ENCODE results near the gene C19orf18. TPM values are rescaled to one million over a fixed set of nuclear protein-coding genes. Genes with fewer than 3 reads are reported as not detected.

C19orf18 gene
- total RNA-seq, 2 donors from 2014 or later, result 0.27 to 0.86 TPM

DNA sequence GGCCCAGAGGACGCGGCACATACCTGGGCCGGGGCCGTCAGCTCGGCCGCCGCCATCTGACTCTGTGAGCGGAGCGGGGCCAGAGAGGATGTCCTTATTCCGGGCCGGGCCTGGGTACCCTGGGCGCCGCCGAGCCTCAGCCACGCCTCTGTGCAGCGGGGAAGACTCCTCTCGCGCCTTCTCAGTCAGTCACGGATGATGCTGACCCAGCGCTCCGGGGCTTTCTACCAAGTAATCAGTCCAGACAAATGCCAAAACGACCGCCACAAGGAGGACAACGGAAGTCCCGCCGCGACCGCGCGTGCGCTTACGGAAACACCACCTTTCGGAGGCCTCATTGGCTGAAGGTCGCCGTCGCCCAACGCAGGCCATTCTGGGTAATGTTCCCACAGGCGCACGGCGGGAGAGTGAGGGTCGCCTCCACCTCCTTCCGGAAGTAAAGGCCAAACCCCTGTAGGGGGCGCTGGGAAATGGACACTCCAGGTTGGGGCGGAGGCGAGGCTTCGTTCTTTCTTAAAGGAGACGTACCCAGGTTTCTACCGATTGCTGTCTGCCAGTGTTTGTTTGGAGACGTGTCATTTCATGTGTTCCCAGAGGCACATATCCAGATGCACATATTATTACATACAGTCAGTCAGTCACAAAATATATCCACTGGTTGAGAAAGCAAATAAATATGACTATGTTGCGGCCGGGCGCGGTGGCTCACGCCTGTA, 26.8 kb downstream of the C19orf18 start, which contains the start of gene ZNF256:
ZNF256 (minus strand) TSS at position 288 of the 716 bp plus-strand sequence; CDS start at position 56, 232 bp downstream.
- TF ChIP-seq, protein P1, sequence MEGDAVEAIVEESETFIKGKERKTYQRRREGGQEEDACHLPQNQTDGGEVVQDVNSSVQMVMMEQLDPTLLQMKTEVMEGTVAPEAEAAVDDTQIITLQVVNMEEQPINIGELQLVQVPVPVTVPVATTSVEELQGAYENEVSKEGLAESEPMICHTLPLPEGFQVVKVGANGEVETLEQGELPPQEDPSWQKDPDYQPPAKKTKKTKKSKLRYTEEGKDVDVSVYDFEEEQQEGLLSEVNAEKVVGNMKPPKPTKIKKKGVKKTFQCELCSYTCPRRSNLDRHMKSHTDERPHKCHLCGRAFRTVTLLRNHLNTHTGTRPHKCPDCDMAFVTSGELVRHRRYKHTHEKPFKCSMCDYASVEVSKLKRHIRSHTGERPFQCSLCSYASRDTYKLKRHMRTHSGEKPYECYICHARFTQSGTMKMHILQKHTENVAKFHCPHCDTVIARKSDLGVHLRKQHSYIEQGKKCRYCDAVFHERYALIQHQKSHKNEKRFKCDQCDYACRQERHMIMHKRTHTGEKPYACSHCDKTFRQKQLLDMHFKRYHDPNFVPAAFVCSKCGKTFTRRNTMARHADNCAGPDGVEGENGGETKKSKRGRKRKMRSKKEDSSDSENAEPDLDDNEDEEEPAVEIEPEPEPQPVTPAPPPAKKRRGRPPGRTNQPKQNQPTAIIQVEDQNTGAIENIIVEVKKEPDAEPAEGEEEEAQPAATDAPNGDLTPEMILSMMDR (IDR thresholded peaks at IDR 0.05), result peak; percentile 44
- H3K4me1 ChIP-seq, result no peaks in the 10 kb centered on the region
- peak within 1 kb of the TSS; percentile 79 to 87 for H3K9ac ChIP-seq (ENCODE audit: low read depth in 2 of 2, low read length in 2 of 2)
- no peaks in the 10 kb centered on the region for H3K36me3 ChIP-seq
- peak; percentile 95 for DNase-seq
- peak within 1 kb of the TSS; percentile 89 for H3K4me3 ChIP-seq
- H3K27me3 ChIP-seq, result no peaks in the 10 kb centered on the region
- H3K27ac ChIP-seq, result peak within 1 kb of the TSS; percentile 15
- intact Hi-C loops (cut with DNase I), result no loop called here
- no peaks in the 10 kb centered on the region for H3K9me3 ChIP-seq

DNA sequence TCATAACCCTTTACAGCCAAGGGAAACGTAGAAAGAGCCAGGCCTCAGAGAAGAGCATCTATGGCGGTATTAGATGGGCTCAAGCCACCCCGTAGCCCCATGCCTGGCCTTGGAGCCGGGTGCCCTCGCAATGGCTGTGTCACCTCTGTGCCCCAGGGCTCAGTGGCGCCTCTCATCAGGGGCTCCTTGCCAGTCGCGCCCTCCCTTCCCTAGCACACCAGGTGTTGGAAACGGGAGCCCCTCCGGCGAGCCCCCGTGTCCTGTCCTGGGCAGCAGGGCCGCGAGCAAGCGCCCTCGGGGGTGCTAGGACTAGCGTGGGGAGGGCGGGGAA, 27.3 kb downstream of the C19orf18 start:
- Histone ChIP-seq H3K27ac (peak overlapping the region; percentile 15), H3K4me1 (no peaks in the 10 kb centered on the region), H3K36me3 (peaks cover 2% of the 10 kb centered on the region), H3K9me3 (no peaks in the 10 kb centered on the region), H3K27me3 (no peaks in the 10 kb centered on the region), H3K9ac (ENCODE audit: low read depth in 2 of 2, low read length in 2 of 2) (peak overlapping the region; percentile 79 to 87), H3K4me3 (peak overlapping the region; percentile 89)
- intact Hi-C loops (cut with DNase I), result no loop called here
- TF ChIP-seq, protein P1 (IDR thresholded peaks at IDR 0.05), result no peak
- no peak for DNase-seq

DNA sequence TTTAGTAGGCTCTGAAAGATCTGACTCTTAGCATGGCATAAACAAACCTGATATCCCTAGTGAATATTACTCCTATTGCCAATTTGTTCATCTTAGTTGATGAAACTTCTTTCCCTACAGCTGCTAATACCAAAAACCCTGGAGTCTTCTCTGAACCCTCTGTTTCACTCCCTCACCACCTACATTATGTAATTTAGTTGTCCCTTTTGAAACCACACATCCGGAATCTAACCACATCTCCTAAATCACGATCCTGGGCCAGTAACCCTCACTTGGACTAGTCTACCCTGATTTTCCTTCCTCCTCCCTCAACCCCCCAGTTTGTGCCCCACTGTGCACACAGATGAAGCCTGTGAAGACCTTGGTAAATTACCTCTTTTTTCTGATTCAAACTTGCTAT, 28.0 kb downstream of the C19orf18 start:
- TF ChIP-seq, protein P1 (IDR thresholded peaks at IDR 0.05), result no peak
- intact Hi-C loops (cut with DNase I), result no loop called here
- Histone ChIP-seq H3K9ac (ENCODE audit: low read depth in 2 of 2, low read length in 2 of 2) (no peak overlapping the region), H3K27ac (no peak overlapping the region), H3K4me1 (no peaks in the 10 kb centered on the region), H3K36me3 (peaks cover 9% of the 10 kb centered on the region), H3K4me3 (peak overlapping the region; percentile 89), H3K9me3 (no peaks in the 10 kb centered on the region), H3K27me3 (no peaks in the 10 kb centered on the region)
- no peak for DNase-seq

DNA sequence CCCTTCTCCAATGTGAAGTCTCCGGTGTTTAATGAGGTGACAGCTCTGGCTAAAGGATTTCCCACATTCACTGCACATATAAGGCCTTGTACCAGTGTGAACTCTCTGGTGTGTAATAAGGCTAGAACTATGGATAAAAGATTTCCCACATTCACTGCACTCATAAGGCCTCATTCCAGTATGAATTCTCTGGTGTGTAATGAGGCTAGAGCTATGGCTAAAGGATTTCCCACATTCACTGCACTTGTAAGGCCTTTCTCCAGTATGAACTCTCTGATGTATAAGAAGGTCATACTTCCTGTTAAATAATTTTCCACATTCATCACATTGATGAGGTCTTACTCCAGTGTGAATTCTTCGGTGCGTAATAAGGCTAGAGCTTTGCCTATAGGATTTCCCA, 32.7 kb downstream of the C19orf18 start:
- peaks cover 9% of the 10 kb centered on the region for H3K36me3 ChIP-seq
- no peaks in the 10 kb centered on the region for H3K9me3 ChIP-seq
- intact Hi-C loops (cut with DNase I), result no loop called here

DNA sequence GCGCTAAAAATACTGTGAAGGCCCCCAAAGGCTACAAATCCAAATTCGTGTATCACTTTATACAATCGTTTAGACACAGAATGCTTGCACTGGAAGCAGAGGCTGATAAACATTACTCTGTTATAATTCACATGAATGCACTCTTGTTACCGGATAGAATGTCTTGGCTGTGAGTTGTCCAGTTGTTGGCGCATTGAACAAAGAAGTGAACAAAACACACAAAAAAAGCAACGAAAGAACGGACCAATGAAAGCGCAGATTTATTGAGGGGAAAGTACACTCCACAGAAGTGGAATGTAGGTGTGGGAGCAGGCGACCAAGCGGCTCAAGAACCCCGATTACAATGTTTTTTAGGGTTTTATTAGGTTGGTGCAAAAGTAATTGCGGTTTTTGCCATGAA, 38.6 kb downstream of the C19orf18 start:
- DNase-seq, result no peak
- no peak overlapping the region for H3K27ac ChIP-seq
- no peaks in the 10 kb centered on the region for H3K4me1 ChIP-seq
- H3K36me3 ChIP-seq, result no peaks in the 10 kb centered on the region
- TF ChIP-seq, protein P1 (IDR thresholded peaks at IDR 0.05), result no peak
- H3K9ac ChIP-seq (ENCODE audit: low read depth in 2 of 2, low read length in 2 of 2), result no peak overlapping the region
- intact Hi-C loops (cut with DNase I), result no loop called here
- no peak overlapping the region for H3K4me3 ChIP-seq
- H3K27me3 ChIP-seq, result no peaks in the 10 kb centered on the region
- H3K9me3 ChIP-seq, result no peaks in the 10 kb centered on the region

More for the DNA sequence above, 32.7 kb downstream of the C19orf18 start:
- H3K27ac ChIP-seq, result no peak overlapping the region
- H3K4me1 ChIP-seq, result no peaks in the 10 kb centered on the region
- no peak overlapping the region for H3K9ac ChIP-seq (ENCODE audit: low read depth in 2 of 2, low read length in 2 of 2)
- H3K4me3 ChIP-seq, result no peak overlapping the region
- TF ChIP-seq, protein P1 (IDR thresholded peaks at IDR 0.05), result no peak
- DNase-seq, result no peak
- H3K27me3 ChIP-seq, result no peaks in the 10 kb centered on the region

Measured in colonic mucosa (tissue), 4 donors.